H1 (cell line): ENCODE results near the gene EDA. TPM values are rescaled to one million over a fixed set of nuclear protein-coding genes. Genes with fewer than 3 reads are reported as not detected.

Source experiments
- CTCF ChIA-PET: fragments of 300-600 bp; sonication (Branson Sonifier 250); formaldehyde crosslinking; loops from one replicate; lab custom pipeline; 2021; ENCODE audit not compliant: partially characterized antibody; lab: Charles Lee
- POLR2A ChIA-PET: fragments of 300-600 bp; sonication (Branson Sonifier 250); formaldehyde crosslinking; loops from one replicate; lab custom pipeline; 2021; ENCODE audit warnings: inconsistent platforms; ENCODE audit not compliant: partially characterized antibody; lab: Charles Lee
- DNase-seq, 2 experiments: peaks; one replicate each; pipeline versions ENCODE4 v3.0.0 to v3.0.0-alpha.2; 2010 to 2022; ENCODE audit warnings: low spot score in 2 of 2, low read depth in 1 of 2, mixed read lengths in 1 of 2
- FAIRE-seq: peaks from 2 replicates; lab custom pipeline; 2011; peaks lifted over from hg19 to GRCh38; lab: Jason Lieb, UNC
- H2AFZ ChIP-seq: 2 replicates; pipeline ENCODE4 v1.8.1; 2012; ENCODE audit warnings: low read length, inconsistent platforms
- H2AK5ac ChIP-seq: 2 replicates; pipeline ENCODE4 v1.6.1; 2013; ENCODE audit warnings: low read depth, low read length
- H2BK120ac ChIP-seq: replicated peaks from 2 replicates; pipeline ENCODE3; 2013; ENCODE audit warnings: low read depth, low read length, inconsistent platforms
- H2BK12ac ChIP-seq: 2 replicates; pipeline ENCODE4 v1.6.1; 2013; ENCODE audit warnings: low read depth, low read length
- H2BK15ac ChIP-seq: 2 replicates; pipeline ENCODE4 v1.6.1; 2013; ENCODE audit warnings: low read length
- H2BK20ac ChIP-seq: 2 replicates; pipeline ENCODE4 v1.6.1; 2013; ENCODE audit warnings: low read length
- H2BK5ac ChIP-seq: 2 replicates; pipeline ENCODE4 v1.6.1; 2013; ENCODE audit warnings: low read depth, low read length
- H3K14ac ChIP-seq: 2 replicates; pipeline ENCODE4 v1.6.1; 2013; ENCODE audit warnings: inconsistent platforms; ENCODE audit not compliant: insufficient read length
- H3K18ac ChIP-seq: 2 replicates; pipeline ENCODE4 v1.6.1; 2013; ENCODE audit warnings: low read length; ENCODE audit errors: extremely low read depth
- H3K23ac ChIP-seq: 2 replicates; pipeline ENCODE4 v1.6.1; 2013; ENCODE audit warnings: inconsistent platforms; ENCODE audit not compliant: insufficient read length
- H3K23me2 ChIP-seq: 2 replicates; pipeline ENCODE4 v1.6.1; 2013; ENCODE audit warnings: low read depth, low read length
- H3K27ac ChIP-seq: 2 replicates; pipeline ENCODE4 v1.6.1; 2011; ENCODE audit warnings: low read depth, low read length, inconsistent platforms
- H3K27me3 ChIP-seq, 4 experiments: replicated peaks in 1 of 4; 1 replicate in 1 of 4; 2 replicates in 3 of 4; pipeline versions ENCODE4 v1.6.1 to v1.8.1; 2011 to 2013; ENCODE audit warnings: low read length in 3 of 4, mild to moderate bottlenecking in 3 of 4, inconsistent platforms in 2 of 4, mixed read lengths in 2 of 4, moderate library complexity in 1 of 4; ENCODE audit not compliant: control insufficient read depth in 3 of 4, insufficient read depth in 3 of 4; ENCODE audit errors: extremely low read depth in 1 of 4
- H3K36me3 ChIP-seq, 4 experiments: 2 replicates each; pipeline versions ENCODE4 v1.6.1 to v1.8.1; 2011 to 2013; ENCODE audit warnings: mild to moderate bottlenecking in 4 of 4, low read length in 3 of 4, moderate library complexity in 2 of 4, control low read depth in 1 of 4, inconsistent platforms in 1 of 4; ENCODE audit not compliant: insufficient read depth in 4 of 4, control insufficient read depth in 2 of 4
- H3K4ac ChIP-seq: replicated peaks from 2 replicates; pipeline ENCODE3; 2013; ENCODE audit warnings: low read length, low read depth, mixed read lengths, inconsistent platforms; ENCODE audit not compliant: insufficient read length
- H3K4me1 ChIP-seq, 4 experiments: replicated peaks in 1 of 4; 1 replicate in 1 of 4; 2 replicates in 3 of 4; pipeline versions ENCODE4 v1.6.1 to v1.8.1; 2011 to 2013; ENCODE audit warnings: low read length in 3 of 4, inconsistent platforms in 2 of 4, mixed read lengths in 1 of 4; ENCODE audit not compliant: insufficient read depth in 4 of 4, control insufficient read depth in 3 of 4
- H3K4me2 ChIP-seq, 2 experiments: 2 replicates each; pipeline versions ENCODE4 v1.6.1 to v1.8.1; 2011 to 2013; ENCODE audit warnings: low read depth in 2 of 2, low read length in 2 of 2, control low read depth in 1 of 2, inconsistent platforms in 1 of 2, mild to moderate bottlenecking in 1 of 2; ENCODE audit not compliant: insufficient read depth in 1 of 2
- H3K4me3 ChIP-seq, 4 experiments: fragments of 200-600, 300-600 bp in 1 of 4; sonication (generic), shearing (Covaris generic), sonication (Bioruptor Twin) in 1 of 4; 2 replicates each; pipeline versions ENCODE4 v1.5.1 to v1.8.1; 2011 to 2016; ENCODE audit warnings: low read length in 4 of 4, low read depth in 3 of 4, control low read depth in 2 of 4, inconsistent platforms in 2 of 4, mild to moderate bottlenecking in 2 of 4, mixed read lengths in 1 of 4, moderate library complexity in 1 of 4; ENCODE audit not compliant: insufficient read depth in 2 of 4; ENCODE audit errors: extremely low read depth in 1 of 4
- H3K56ac ChIP-seq: replicated peaks from 2 replicates; pipeline ENCODE3; 2013; ENCODE audit warnings: low read depth, mild to moderate bottlenecking, mixed read lengths, low read length, inconsistent platforms; ENCODE audit not compliant: insufficient read length
- H3K79me1 ChIP-seq: 2 replicates; pipeline ENCODE4 v1.6.1; 2013; ENCODE audit warnings: low read depth, low read length, control low read depth
- H3K79me2 ChIP-seq, 2 experiments: 2 replicates each; pipeline versions ENCODE4 v1.6.1 to v1.8.1; 2012 to 2013; ENCODE audit warnings: low read length in 2 of 2, mild to moderate bottlenecking in 2 of 2, inconsistent platforms in 1 of 2; ENCODE audit not compliant: insufficient read depth in 2 of 2, control insufficient read depth in 1 of 2
- H3K9ac ChIP-seq, 4 experiments: replicated peaks in 1 of 4; 1 replicate in 1 of 4; 2 replicates in 3 of 4; pipeline versions ENCODE4 v1.6.1 to v1.8.1; 2011 to 2013; ENCODE audit warnings: low read depth in 3 of 4, low read length in 3 of 4, control low read depth in 2 of 4, mild to moderate bottlenecking in 2 of 4, moderate library complexity in 2 of 4, inconsistent platforms in 1 of 4; ENCODE audit errors: extremely low read depth in 1 of 4
- H3K9me3 ChIP-seq, 2 experiments: 2 replicates each; pipeline versions ENCODE4 v1.6.1 to v1.8.1; 2012 to 2013; ENCODE audit warnings: mild to moderate bottlenecking in 2 of 2, moderate library complexity in 2 of 2, control low read depth in 1 of 2, inconsistent platforms in 1 of 2, low read depth in 1 of 2, low read length in 1 of 2, mixed read lengths in 1 of 2; ENCODE audit not compliant: insufficient read depth in 2 of 2
- H4K20me1 ChIP-seq, 2 experiments: replicated peaks in 1 of 2; 2 replicates each; pipeline versions ENCODE3 to v1.8.1; 2011 to 2013; ENCODE audit warnings: inconsistent platforms in 2 of 2, low read length in 2 of 2, mild to moderate bottlenecking in 1 of 2; ENCODE audit not compliant: insufficient read depth in 2 of 2, control insufficient read depth in 1 of 2
- H4K5ac ChIP-seq: 2 replicates; pipeline ENCODE4 v1.6.1; 2013; ENCODE audit warnings: low read length, low read depth, mixed read lengths, inconsistent platforms; ENCODE audit not compliant: insufficient read length
- H4K8ac ChIP-seq: 2 replicates; pipeline ENCODE4 v1.8.0; 2013; ENCODE audit warnings: mild to moderate bottlenecking, moderate library complexity, low read length, inconsistent platforms; ENCODE audit not compliant: insufficient read depth; ENCODE audit errors: extremely low read depth
- H4K91ac ChIP-seq: replicated peaks from 2 replicates; pipeline ENCODE3; 2013; ENCODE audit warnings: low read length, mixed read lengths, inconsistent platforms; ENCODE audit not compliant: insufficient read length
- ASH2L ChIP-seq: fragments of 200-600, 300-600 bp; sonication (generic); IDR thresholded peaks from one replicate; pipeline ENCODE4 v1.7.1; 2017; ENCODE audit warnings: low read length
- CBX5 ChIP-seq: fragments of 300-800, 300-1000 bp; sonication (generic); IDR thresholded peaks from 2 replicates; pipeline ENCODE4 v1.7.1; 2016; ENCODE audit warnings: antibody characterized with exemption, low read length, low read depth
- CEBPB ChIP-seq: IDR thresholded peaks from 2 replicates; pipeline ENCODE4 v1.6.1; 2012; ENCODE audit warnings: low read depth, low read length
- CTBP2 ChIP-seq: IDR thresholded peaks from 2 replicates; pipeline ENCODE4 v1.7.0; 2011; ENCODE audit warnings: borderline replicate concordance, mild to moderate bottlenecking, moderate library complexity, mixed read lengths, low read length; ENCODE audit not compliant: insufficient read depth, insufficient read length
- EZH2 ChIP-seq: fragments of 200-600 bp; sonication (generic); IDR thresholded peaks from 2 replicates; pipeline ENCODE4 v1.7.1; 2012; ENCODE audit warnings: low read depth, mild to moderate bottlenecking, moderate library complexity, low read length, inconsistent platforms; ENCODE audit not compliant: severe bottlenecking
- GABPA ChIP-seq: IDR thresholded peaks from 2 replicates; pipeline ENCODE4 v1.6.1; 2011; ENCODE audit warnings: mild to moderate bottlenecking, low read length, moderate library complexity, borderline replicate concordance; ENCODE audit not compliant: insufficient read depth
- NANOG ChIP-seq: IDR thresholded peaks from 2 replicates; pipeline ENCODE4 v1.6.1; 2011; ENCODE audit warnings: low read length, low read depth, mild to moderate bottlenecking, inconsistent platforms; ENCODE audit not compliant: insufficient read depth, poor library complexity, severe bottlenecking
- POLR2A ChIP-seq, 2 experiments: IDR thresholded peaks; 1 replicate in 1 of 2; 2 replicates in 1 of 2; pipeline ENCODE4 v1.6.1; 2011; ENCODE audit warnings: low read depth in 2 of 2, low read length in 2 of 2, mild to moderate bottlenecking in 2 of 2; ENCODE audit errors: control extremely low read depth in 1 of 2
- POLR2AphosphoS5 ChIP-seq: IDR thresholded peaks from 2 replicates; pipeline ENCODE4 v1.6.1; 2011; ENCODE audit warnings: low read depth, low read length
- TBP ChIP-seq: IDR thresholded peaks from 2 replicates; pipeline ENCODE4 v1.6.1; 2011; ENCODE audit warnings: low read depth, low read length, improper control_type of control experiment
- polyA plus RNA-seq, 7 experiments: library from polyadenylated mRNA; depleted of rRNA in 3 of 7; stranded (reverse) in 5 of 7; unstranded in 2 of 7; fragments of >200 nt in 5 of 7; fragments of 200-250 nt in 2 of 7; gene quantifications; 1 replicate in 5 of 7; 2 replicates in 1 of 7; 4 replicates in 1 of 7; pipeline versions ENCODE4 v1.2.1 to v1.2.3, GENCODE V29; 2011 to 2013; ENCODE audit warnings: missing spikeins in 2 of 7, mixed read lengths in 2 of 7
- total RNA-seq: library from RNA; stranded (reverse); fragmentation: NEBNext Ultra II Directional; extraction: Animal tissue kit (Norgen Biotek cat#: 25700); gene quantifications from 2 replicates; pipeline ENCODE4 v1.2.1, GENCODE V29; 2021

Gene EDA
- total and polyA plus RNA-seq, 2 of the 8 experiments (the other 6 are each of a cell fraction or from before 2014, with no cell fraction given): 7.5 to 10.5 TPM

DNA sequence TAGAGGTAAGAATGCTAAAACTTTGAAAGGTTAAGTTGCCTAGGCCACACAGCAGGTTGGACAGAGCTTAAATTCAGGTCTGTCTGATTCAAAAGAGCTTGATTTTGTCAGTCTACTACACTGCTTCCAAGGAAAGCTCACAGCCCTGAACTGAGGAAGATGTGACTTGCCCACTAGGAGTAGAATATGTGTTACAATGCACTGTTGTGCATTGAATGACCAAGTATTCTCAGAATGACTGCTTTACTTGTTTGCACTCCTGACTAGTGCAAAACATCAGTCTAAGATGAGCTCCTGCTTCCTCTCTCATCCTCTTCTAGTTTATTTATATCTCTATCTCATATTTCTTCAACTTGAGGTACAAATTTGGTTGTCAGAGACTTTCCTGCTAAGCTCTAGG, 377.6 kb downstream of the EDA start:
- no peak for DNase-seq
- Histone ChIP-seq H4K8ac (no peak overlapping the region), H4K91ac (no peak overlapping the region), H3K79me1 (no peaks in the 10 kb centered on the region), H2BK120ac (no peak overlapping the region), H3K23ac (no peak overlapping the region), H2AK5ac (no peak overlapping the region), H3K27ac (no peak overlapping the region), H3K4me2 (no peak overlapping the region), H2AFZ (no peak overlapping the region), H3K56ac (no peak overlapping the region), H3K36me3 (no peaks in the 10 kb centered on the region), H3K4ac (no peak overlapping the region), H3K18ac (no peak overlapping the region), H3K14ac (no peak overlapping the region), H3K4me1 (no peaks in the 10 kb centered on the region), H3K23me2 (no peaks in the 10 kb centered on the region), H3K4me3 (no peak overlapping the region), H3K79me2 (no peaks in the 10 kb centered on the region), H3K9me3 (peaks cover 0 to 4% of the 10 kb centered on the region in 2 experiments; a peak in 1 of 4 replicates), H2BK20ac (no peak overlapping the region), H3K9ac (no peak overlapping the region), H2BK15ac (no peak overlapping the region), H2BK5ac (no peak overlapping the region), H2BK12ac (no peak overlapping the region), H4K20me1 (no peaks in the 10 kb centered on the region), H4K5ac (no peak overlapping the region), H3K27me3 (no peaks in the 10 kb centered on the region)
- CTCF ChIA-PET: interaction anchor here (1.2 kb wide), 1 partner anchor 26 kb away, joined by 3 read pairs; no protein-coding TSS in a partner anchor
- FAIRE-seq: peak; percentile 24
- POLR2A ChIA-PET: no interaction called here
- no peak for TF ChIP-seq EZH2
- TF ChIP-seq CTBP2: no peak
- TF ChIP-seq POLR2A (IDR thresholded peaks at IDR 0.05; ENCODE audit: control extremely low read depth in 1 of 2, low read depth in 2 of 2, low read length in 2 of 2): no peak
- TF ChIP-seq CEBPB: no peak
- TF ChIP-seq GABPA: no peak
- no peak for TF ChIP-seq CBX5
- no peak for TF ChIP-seq POLR2AphosphoS5
- TF ChIP-seq ASH2L: no peak
- TF ChIP-seq TBP: no peak
- TF ChIP-seq NANOG: no peak
